ENCODE results near the gene SLX9. TPM values are rescaled to one million over a fixed set of nuclear protein-coding genes. Genes with fewer than 3 reads are reported as not detected.

Gene SLX9
- total and polyA plus RNA-seq, 2 donors (not counting 3 experiments of a cell fraction or from before 2014, with no cell fraction given), result 27.0 to 50.6 TPM

DNA sequence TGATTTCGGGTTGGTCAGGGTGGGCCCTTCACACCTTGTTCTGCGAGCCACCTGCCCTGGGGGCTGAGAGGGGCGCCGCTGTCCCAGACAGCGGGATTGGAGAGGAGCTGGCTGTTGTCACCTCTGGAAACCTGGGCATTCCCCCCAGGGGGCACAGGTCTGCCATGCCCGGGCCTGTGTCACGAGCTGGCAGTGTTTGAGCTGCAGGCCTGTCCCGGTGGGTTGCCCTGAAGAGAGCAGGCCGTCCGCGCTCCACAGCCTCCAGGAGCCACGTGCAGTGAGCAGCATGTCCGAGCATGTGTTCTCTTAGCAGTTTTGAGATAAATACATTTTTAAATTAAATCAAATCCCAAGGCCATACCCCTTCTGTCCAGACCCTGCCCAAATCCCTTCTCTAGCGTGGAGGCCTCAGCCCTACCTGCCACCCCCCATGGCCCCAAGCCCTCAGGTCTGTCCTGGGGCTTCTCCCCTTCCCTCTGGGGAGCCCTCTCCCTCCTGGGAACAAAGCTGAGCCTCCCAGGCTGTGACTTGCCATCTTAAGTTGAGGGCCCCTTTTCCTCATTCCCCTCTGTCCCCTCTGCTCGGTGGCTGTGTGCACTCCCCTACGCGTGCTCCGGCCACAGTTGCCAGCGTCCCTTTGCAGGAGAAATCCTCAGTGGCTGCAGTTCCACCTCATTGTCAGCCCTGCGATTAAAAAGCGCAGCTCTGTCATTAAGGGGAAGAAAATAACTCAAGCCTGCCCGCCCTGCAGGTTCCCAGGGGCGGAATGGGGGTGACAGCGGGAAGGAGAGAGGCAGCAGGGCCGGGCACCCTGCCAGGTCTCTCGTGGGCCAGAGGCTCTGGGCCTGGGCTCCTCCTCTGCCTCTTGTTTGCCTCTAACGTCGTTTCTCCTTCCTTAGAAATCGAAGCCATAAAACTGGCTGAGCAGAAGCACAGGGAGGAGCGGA lies 26.6 kb downstream of the SLX9 start:
- H3K79me2 ChIP-seq (ENCODE audit: control insufficient read depth, insufficient read depth, low read length), result peaks cover 12% of the 10 kb centered on the region
- DNase-seq (ENCODE audit: low read depth, low spot score) (no peak), FAIRE-seq (no peak)
- no peaks in the 10 kb centered on the region for H4K20me1 ChIP-seq (replicated peaks; ENCODE audit: control insufficient read depth, extremely low read depth, insufficient read depth, low read length)
- CTCF ChIA-PET, result interaction anchor here (0.9 to 6.1 kb wide), 3 partner anchors 10 to 162 kb away, joined by 3 to 52 read pairs (median 4); no protein-coding TSS in a partner anchor
- intact Hi-C loops (cut with micrococcal nuclease), result no loop called here
- peaks cover 35% of the 10 kb centered on the region for H3K4me1 ChIP-seq (ENCODE audit: control insufficient read depth, extremely low read depth, insufficient read depth, low read length)
- POLR2A ChIA-PET, result no interaction called here
- H3K9me1 ChIP-seq (replicated peaks; ENCODE audit: control insufficient read depth, extremely low read depth, insufficient read depth, low read length), result no peaks in the 10 kb centered on the region
- TF ChIP-seq EZH2 (IDR thresholded peaks at IDR 0.05; ENCODE audit: borderline replicate concordance, low read depth, low read length, severe bottlenecking) (no peak), FOS (IDR thresholded peaks at IDR 0.05; ENCODE audit: borderline replicate concordance, insufficient read depth, low read length) (no peak), MYC (IDR thresholded peaks at IDR 0.05; ENCODE audit: low read depth, low read length) (no peak), POLR2AphosphoS5 (IDR thresholded peaks at IDR 0.05; ENCODE audit: insufficient read depth, low read depth, low read length) (no peak), GATA2 (IDR thresholded peaks at IDR 0.05; ENCODE audit: insufficient read depth, insufficient read length, low read depth, low read length) (no peak), POLR2A (IDR thresholded peaks at IDR 0.05; ENCODE audit: low read depth, low read length) (no peak), JUN (IDR thresholded peaks at IDR 0.05; ENCODE audit: borderline replicate concordance, insufficient read depth, insufficient read length, low read depth) (no peak)
- TF ChIP-seq, protein P1, sequence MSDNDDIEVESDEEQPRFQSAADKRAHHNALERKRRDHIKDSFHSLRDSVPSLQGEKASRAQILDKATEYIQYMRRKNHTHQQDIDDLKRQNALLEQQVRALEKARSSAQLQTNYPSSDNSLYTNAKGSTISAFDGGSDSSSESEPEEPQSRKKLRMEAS (IDR thresholded peaks at IDR 0.05; ENCODE audit: insufficient read depth, insufficient read length), result no peak
- TF ChIP-seq, protein P2, sequence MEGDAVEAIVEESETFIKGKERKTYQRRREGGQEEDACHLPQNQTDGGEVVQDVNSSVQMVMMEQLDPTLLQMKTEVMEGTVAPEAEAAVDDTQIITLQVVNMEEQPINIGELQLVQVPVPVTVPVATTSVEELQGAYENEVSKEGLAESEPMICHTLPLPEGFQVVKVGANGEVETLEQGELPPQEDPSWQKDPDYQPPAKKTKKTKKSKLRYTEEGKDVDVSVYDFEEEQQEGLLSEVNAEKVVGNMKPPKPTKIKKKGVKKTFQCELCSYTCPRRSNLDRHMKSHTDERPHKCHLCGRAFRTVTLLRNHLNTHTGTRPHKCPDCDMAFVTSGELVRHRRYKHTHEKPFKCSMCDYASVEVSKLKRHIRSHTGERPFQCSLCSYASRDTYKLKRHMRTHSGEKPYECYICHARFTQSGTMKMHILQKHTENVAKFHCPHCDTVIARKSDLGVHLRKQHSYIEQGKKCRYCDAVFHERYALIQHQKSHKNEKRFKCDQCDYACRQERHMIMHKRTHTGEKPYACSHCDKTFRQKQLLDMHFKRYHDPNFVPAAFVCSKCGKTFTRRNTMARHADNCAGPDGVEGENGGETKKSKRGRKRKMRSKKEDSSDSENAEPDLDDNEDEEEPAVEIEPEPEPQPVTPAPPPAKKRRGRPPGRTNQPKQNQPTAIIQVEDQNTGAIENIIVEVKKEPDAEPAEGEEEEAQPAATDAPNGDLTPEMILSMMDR (IDR thresholded peaks at IDR 0.05; ENCODE audit: extremely low read depth in 1 of 2, insufficient read depth in 1 of 2, low read depth in 1 of 2, low read length in 2 of 2), result no peak
- no peaks in the 10 kb centered on the region for H3K9me3 ChIP-seq (replicated peaks; ENCODE audit: control insufficient read depth, insufficient read depth, low read length)
- H3K36me3 ChIP-seq (ENCODE audit: control insufficient read depth in 2 of 2, extremely low read depth in 1 of 2, insufficient read depth in 2 of 2, low read length in 2 of 2), result peaks cover 2 to 11% of the 10 kb centered on the region in 2 experiments
- no TSS peak for BruUV-seq (replicated peaks)
- H3K27ac ChIP-seq (ENCODE audit: insufficient read depth, low read depth, low read length), result no peak overlapping the region
- dilution Hi-C loops (cut with MboI; ENCODE audit: extremely low pct_ligation_motif_present, low sequenced_read_pairs), result no loop called here
- H3K27me3 ChIP-seq (ENCODE audit: control insufficient read depth in 2 of 2, insufficient read depth in 2 of 2, low read length in 2 of 2), result no peaks in the 10 kb centered on the region
- no peak overlapping the region for H2AFZ ChIP-seq (ENCODE audit: low read depth, low read length)
- H3K4me3 ChIP-seq (replicated peaks in 1 of 3; ENCODE audit: insufficient read depth in 1 of 3, low read depth in 1 of 3, low read length in 3 of 3), result no peak overlapping the region
- H3K4me2 ChIP-seq (ENCODE audit: insufficient read depth, low read length), result no peak overlapping the region
- H3K9ac ChIP-seq (replicated peaks; ENCODE audit: extremely low read depth, insufficient read depth, low read length), result no peak overlapping the region

Measured in endothelial cell of umbilical vein (primary cell).